Renal cortex interstitium (tissue), 11 donors: ENCODE results near the gene PLXNA1. TPM values are rescaled to one million over a fixed set of nuclear protein-coding genes. Genes with fewer than 3 reads are reported as not detected.

Source experiments
- DNase-seq, 11 donors: peaks; one replicate each; pipeline ENCODE4 v3.0.0-alpha.2; 2013; ENCODE audit warnings: low read depth in 9 of 11, low spot score in 4 of 11; ENCODE audit errors: extremely low read depth in 1 of 11
- polyA plus RNA-seq, 3 donors: library from polyadenylated mRNA; unstranded; fragments of 120-200 nt; gene quantifications; one replicate each; pipeline ENCODE4 v1.2.1, GENCODE V29; 2013; ENCODE audit not compliant: insufficient read length in 3 of 3

The PLXNA1 gene
- polyA plus RNA-seq, 3 donors: 28.7 to 33.7 (median 31.4) TPM

GRCh38 chr3:126961791-126962461, 21.0 kb upstream of the PLXNA1 start:
- no peak for DNase-seq

GRCh38 chr3:126962756-126963155, 20.2 kb upstream of the PLXNA1 start:
- DNase-seq: no peak

- no peak for DNase-seq
Measured at GRCh38 chr3:126963261-126964190, 19.4 kb upstream of the PLXNA1 start.

- no peak for DNase-seq
Measured at GRCh38 chr3:126964261-126964660, 18.7 kb upstream of the PLXNA1 start.

- DNase-seq: no peak
Measured at GRCh38 chr3:126964950-126965349, 18.0 kb upstream of the PLXNA1 start.

GRCh38 chr3:126965526-126966080, 17.3 kb upstream of the PLXNA1 start:
- no peak for DNase-seq

- DNase-seq: no peak
Measured at GRCh38 chr3:126967386-126967785, 15.5 kb upstream of the PLXNA1 start.

GRCh38 chr3:126968391-126969390, 14.2 kb upstream of the PLXNA1 start:
- DNase-seq: no peak

- no peak for DNase-seq
Measured at GRCh38 chr3:126969586-126969985, 13.3 kb upstream of the PLXNA1 start.

- no peak for DNase-seq
Measured at GRCh38 chr3:126970101-126970500, 12.8 kb upstream of the PLXNA1 start.

GRCh38 chr3:126970921-126971320, 12.0 kb upstream of the PLXNA1 start:
- DNase-seq: no peak

GRCh38 chr3:126971891-126972351, 11.0 kb upstream of the PLXNA1 start:
- DNase-seq: no peak

- DNase-seq: no peak
Measured at GRCh38 chr3:126972866-126973265, 10.0 kb upstream of the PLXNA1 start.

- no peak for DNase-seq
Measured at GRCh38 chr3:126973814-126974213, 9.1 kb upstream of the PLXNA1 start.

- no peak for DNase-seq
Measured at GRCh38 chr3:126974756-126975155, 8.2 kb upstream of the PLXNA1 start.

- no peak for DNase-seq
Measured at GRCh38 chr3:126976906-126977305, 6.0 kb upstream of the PLXNA1 start.

- no peak for DNase-seq
Measured at GRCh38 chr3:126977821-126978220, 5.1 kb upstream of the PLXNA1 start.

GRCh38 chr3:126978291-126978690, 4.6 kb upstream of the PLXNA1 start:
- DNase-seq: no peak
